ENCODE results near the gene TMEM178B. TPM values are rescaled to one million over a fixed set of nuclear protein-coding genes. Genes with fewer than 3 reads are reported as not detected.

The TMEM178B gene
- total RNA-seq, 1 experiment from 2014 or later = 0.11 TPM

GRCh38 chr7:141128931-141129330, 55.1 kb downstream of the TMEM178B start:
- H3K36me3 Mint-ChIP-seq (ENCODE audit: insufficient read depth, unreplicated experiment) = no peaks in the 10 kb centered on the region
- peaks cover 17% of the 10 kb centered on the region for H3K27me3 Mint-ChIP-seq (ENCODE audit: insufficient read depth, unreplicated experiment)
- Histone ChIP-seq H3K9me3 (no peaks in the 10 kb centered on the region), H3K4me1 (no peaks in the 10 kb centered on the region), H3K27me3 (replicated peaks; ENCODE audit: control insufficient read depth, insufficient read depth, low read length) (no peaks in the 10 kb centered on the region), H3K4me3 (ENCODE audit: low read depth, low read length) (no peak overlapping the region), H3K36me3 (ENCODE audit: control insufficient read depth, insufficient read depth, low read length) (no peaks in the 10 kb centered on the region)
- POLR2A ChIA-PET = no interaction called here
- H3K27ac Mint-ChIP-seq (ENCODE audit: unreplicated experiment) = no peak overlapping the region
- DNase-seq = no peak
- CTCF ChIA-PET = no interaction called here
- intact Hi-C loops (cut with micrococcal nuclease; ENCODE audit: unreplicated experiment) = no loop called here
- H3K4me1 Mint-ChIP-seq (ENCODE audit: low read depth, unreplicated experiment) = no peaks in the 10 kb centered on the region
- H3K4me3 Mint-ChIP-seq (ENCODE audit: unreplicated experiment) = no peak overlapping the region
- TF ChIP-seq, protein P1, sequence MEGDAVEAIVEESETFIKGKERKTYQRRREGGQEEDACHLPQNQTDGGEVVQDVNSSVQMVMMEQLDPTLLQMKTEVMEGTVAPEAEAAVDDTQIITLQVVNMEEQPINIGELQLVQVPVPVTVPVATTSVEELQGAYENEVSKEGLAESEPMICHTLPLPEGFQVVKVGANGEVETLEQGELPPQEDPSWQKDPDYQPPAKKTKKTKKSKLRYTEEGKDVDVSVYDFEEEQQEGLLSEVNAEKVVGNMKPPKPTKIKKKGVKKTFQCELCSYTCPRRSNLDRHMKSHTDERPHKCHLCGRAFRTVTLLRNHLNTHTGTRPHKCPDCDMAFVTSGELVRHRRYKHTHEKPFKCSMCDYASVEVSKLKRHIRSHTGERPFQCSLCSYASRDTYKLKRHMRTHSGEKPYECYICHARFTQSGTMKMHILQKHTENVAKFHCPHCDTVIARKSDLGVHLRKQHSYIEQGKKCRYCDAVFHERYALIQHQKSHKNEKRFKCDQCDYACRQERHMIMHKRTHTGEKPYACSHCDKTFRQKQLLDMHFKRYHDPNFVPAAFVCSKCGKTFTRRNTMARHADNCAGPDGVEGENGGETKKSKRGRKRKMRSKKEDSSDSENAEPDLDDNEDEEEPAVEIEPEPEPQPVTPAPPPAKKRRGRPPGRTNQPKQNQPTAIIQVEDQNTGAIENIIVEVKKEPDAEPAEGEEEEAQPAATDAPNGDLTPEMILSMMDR (IDR thresholded peaks at IDR 0.05; ENCODE audit: insufficient read depth in 1 of 2, low read depth in 1 of 2, low read length in 1 of 2, severe bottlenecking in 1 of 2, unreplicated experiment in 1 of 2) = no peak
- no peaks in the 10 kb centered on the region for H3K9me3 Mint-ChIP-seq (ENCODE audit: unreplicated experiment)
- no TSS peak for BruUV-seq (replicated peaks)

- Mint-ChIP-seq H3K4me3 (ENCODE audit: unreplicated experiment) (no peak overlapping the region), H3K27me3 (ENCODE audit: insufficient read depth, unreplicated experiment) (peaks cover 24% of the 10 kb centered on the region), H3K4me1 (ENCODE audit: low read depth, unreplicated experiment) (no peaks in the 10 kb centered on the region), H3K27ac (ENCODE audit: unreplicated experiment) (no peak overlapping the region), H3K9me3 (ENCODE audit: unreplicated experiment) (no peaks in the 10 kb centered on the region), H3K36me3 (ENCODE audit: insufficient read depth, unreplicated experiment) (no peaks in the 10 kb centered on the region)
- TF ChIP-seq, protein P1 (IDR thresholded peaks at IDR 0.05; ENCODE audit: insufficient read depth in 1 of 2, low read depth in 1 of 2, low read length in 1 of 2, severe bottlenecking in 1 of 2, unreplicated experiment in 1 of 2) = no peak
- intact Hi-C loops (cut with micrococcal nuclease; ENCODE audit: unreplicated experiment) = no loop called here
- H3K9me3 ChIP-seq = no peaks in the 10 kb centered on the region; the same call in 1 of the 2 replicates
- no peak overlapping the region for H3K4me3 ChIP-seq (ENCODE audit: low read depth, low read length)
- POLR2A ChIA-PET = no interaction called here
- no peak for DNase-seq
- no TSS peak for BruUV-seq (replicated peaks)
- CTCF ChIA-PET = no interaction called here
- no peaks in the 10 kb centered on the region for H3K36me3 ChIP-seq (ENCODE audit: control insufficient read depth, insufficient read depth, low read length)
- no peaks in the 10 kb centered on the region for H3K4me1 ChIP-seq
- no peaks in the 10 kb centered on the region for H3K27me3 ChIP-seq (replicated peaks; ENCODE audit: control insufficient read depth, insufficient read depth, low read length)
Observed at GRCh38 chr7:141132671-141133070, 58.8 kb downstream of the TMEM178B start.

GRCh38 chr7:141133646-141134045, 59.8 kb downstream of the TMEM178B start:
- Histone ChIP-seq H3K4me3 (ENCODE audit: low read depth, low read length) (no peak overlapping the region), H3K4me1 (no peaks in the 10 kb centered on the region), H3K36me3 (ENCODE audit: control insufficient read depth, insufficient read depth, low read length) (no peaks in the 10 kb centered on the region), H3K9me3 (no peaks in the 10 kb centered on the region; the same call in 1 of the 2 replicates), H3K27me3 (replicated peaks; ENCODE audit: control insufficient read depth, insufficient read depth, low read length) (no peaks in the 10 kb centered on the region)
- Mint-ChIP-seq H3K27me3 (ENCODE audit: insufficient read depth, unreplicated experiment) (peaks cover 27% of the 10 kb centered on the region), H3K4me1 (ENCODE audit: low read depth, unreplicated experiment) (no peaks in the 10 kb centered on the region), H3K36me3 (ENCODE audit: insufficient read depth, unreplicated experiment) (no peaks in the 10 kb centered on the region), H3K4me3 (ENCODE audit: unreplicated experiment) (no peak overlapping the region), H3K9me3 (ENCODE audit: unreplicated experiment) (no peaks in the 10 kb centered on the region), H3K27ac (ENCODE audit: unreplicated experiment) (no peak overlapping the region)
- no peak for DNase-seq
- POLR2A ChIA-PET = no interaction called here
- intact Hi-C loops (cut with micrococcal nuclease; ENCODE audit: unreplicated experiment) = no loop called here
- CTCF ChIA-PET = no interaction called here
- no TSS peak for BruUV-seq (replicated peaks)
- TF ChIP-seq, protein P1 (IDR thresholded peaks at IDR 0.05; ENCODE audit: insufficient read depth in 1 of 2, low read depth in 1 of 2, low read length in 1 of 2, severe bottlenecking in 1 of 2, unreplicated experiment in 1 of 2) = no peak

All from Caco-2 (cell line).